Measurements from ENCODE around the gene MOB1B. TPM values are rescaled to one million over a fixed set of nuclear protein-coding genes. Genes with fewer than 3 reads are reported as not detected.
"Not testable (repeated sequence)": the region's sequence is repeated elsewhere in the genome, so short reads cannot be mapped to it uniquely, and the experiment has no call there.

Gene MOB1B
- total and polyA plus RNA-seq, 4 experiments from 2014 or later = 0.58 to 10.8 (median 5.9) TPM

DNA sequence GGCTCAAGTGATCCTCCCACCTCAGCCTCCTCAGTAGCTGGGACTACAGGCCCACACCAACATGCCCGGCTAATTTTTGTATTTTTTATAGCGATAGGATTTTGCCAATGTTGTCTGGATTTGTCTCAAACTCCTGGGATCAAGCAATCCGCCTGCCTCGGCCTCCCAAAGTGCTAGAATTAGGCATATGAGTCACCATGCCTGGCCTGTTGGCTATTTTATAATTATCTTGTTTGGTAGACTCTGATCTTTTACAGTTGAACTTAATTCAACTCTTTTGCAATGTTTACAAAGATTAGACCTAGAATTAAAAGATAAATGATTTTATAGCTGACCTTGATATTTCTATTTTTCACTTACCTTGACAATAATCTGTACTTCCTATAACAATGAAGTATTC lies 109.3 kb downstream of the MOB1B start:
- no peak for DNase-seq
- Histone ChIP-seq H3K27me3 (ENCODE audit: insufficient read depth, low read length) (no peaks in the 10 kb centered on the region), H3K4me3 (ENCODE audit: low read length in 2 of 2) (no peak overlapping the region), H3K9me3 (ENCODE audit: control insufficient read depth in 1 of 2, low read length in 2 of 2) (no peaks in the 10 kb centered on the region), H3K4me1 (ENCODE audit: insufficient read depth, low read length) (peaks cover 36% of the 10 kb centered on the region), H3K27ac (ENCODE audit: low read depth, low read length) (no peak overlapping the region), H3K36me3 (ENCODE audit: insufficient read depth, low read length) (no peaks in the 10 kb centered on the region)
- H3K27me3 Mint-ChIP-seq = no peaks in the 10 kb centered on the region
- POLR2A ChIA-PET (ENCODE audit: partially characterized antibody) = interaction anchor here (2.0 kb wide), 1 partner anchor 14 kb away, joined by 6 read pairs; no protein-coding TSS in a partner anchor
- peaks cover 0 to 3% (median 0%) of the 10 kb centered on the region in 8 donors for H3K9me3 Mint-ChIP-seq
- no peak overlapping the region for H3K4me3 Mint-ChIP-seq
- intact Hi-C loops (cut with micrococcal nuclease) = no loop called here
- CTCF ChIA-PET (ENCODE audit: partially characterized antibody) = interaction anchor here (0.6 to 5.9 kb wide), 5 partner anchors 8 to 25 kb away, joined by 3 to 127 read pairs (median 10); partner anchors contain the start of gene DCK
- peaks cover 18 to 26% of the 10 kb centered on the region in 2 donors for H3K36me3 Mint-ChIP-seq
- H3K4me1 Mint-ChIP-seq = peaks cover 16 to 35% (median 25%) of the 10 kb centered on the region in 4 donors
- peak overlapping the region in 2 of 7 donors; percentile 12 to 43 for H3K27ac Mint-ChIP-seq

GRCh38 chr4:71017391-71017790 lies 115.2 kb downstream of the MOB1B start:
- CTCF ChIA-PET (ENCODE audit: partially characterized antibody); H3K9me3 Mint-ChIP-seq; H3K4me3 Mint-ChIP-seq; POLR2A ChIA-PET (ENCODE audit: partially characterized antibody); H3K27me3 ChIP-seq (ENCODE audit: insufficient read depth, low read length); H3K36me3 ChIP-seq (ENCODE audit: insufficient read depth, low read length); H3K4me3 ChIP-seq (ENCODE audit: low read length in 2 of 2); H3K27ac ChIP-seq (ENCODE audit: low read depth, low read length); H3K27me3 Mint-ChIP-seq; intact Hi-C loops (cut with micrococcal nuclease); H3K27ac Mint-ChIP-seq; H3K4me1 ChIP-seq (ENCODE audit: insufficient read depth, low read length); H3K9me3 ChIP-seq (ENCODE audit: control insufficient read depth in 1 of 2, low read length in 2 of 2); DNase-seq: not testable (repeated sequence)
- H3K36me3 Mint-ChIP-seq = peaks cover 17 to 25% of the 10 kb centered on the region in 2 donors
- peaks cover 2 to 17% (median 7%) of the 10 kb centered on the region in 4 donors for H3K4me1 Mint-ChIP-seq

- Histone ChIP-seq H3K36me3 (ENCODE audit: insufficient read depth, low read length) (peaks cover 19% of the 10 kb centered on the region), H3K27ac (ENCODE audit: low read depth, low read length) (no peak overlapping the region), H3K4me3 (ENCODE audit: low read length in 2 of 2) (no peak overlapping the region), H3K27me3 (ENCODE audit: insufficient read depth, low read length) (no peaks in the 10 kb centered on the region), H3K4me1 (ENCODE audit: insufficient read depth, low read length) (no peaks in the 10 kb centered on the region), H3K9me3 (ENCODE audit: control insufficient read depth in 1 of 2, low read length in 2 of 2) (no peaks in the 10 kb centered on the region)
- H3K4me3 Mint-ChIP-seq = no peak overlapping the region
- ChIA-PET CTCF (ENCODE audit: partially characterized antibody) (interaction anchor here (0.6 to 2.3 kb wide), 2 partner anchors 10 to 13 kb away, joined by 3 to 10 read pairs; no protein-coding TSS in a partner anchor), POLR2A (ENCODE audit: partially characterized antibody) (no interaction called here)
- H3K36me3 Mint-ChIP-seq = peaks cover 28 to 45% of the 10 kb centered on the region in 2 donors
- intact Hi-C loops (cut with micrococcal nuclease) = loop anchor here (5.0 kb wide), 1 partner anchor 33 kb away; no protein-coding TSS in a partner anchor
- no peak for DNase-seq
- H3K27ac Mint-ChIP-seq = peak overlapping the region in 1 of 7 donors; percentile 48
- peaks cover 7 to 33% (median 12%) of the 10 kb centered on the region in 4 donors for H3K4me1 Mint-ChIP-seq
- H3K9me3 Mint-ChIP-seq = peaks cover 0 to 3% (median 0%) of the 10 kb centered on the region in 8 donors
- H3K27me3 Mint-ChIP-seq = no peaks in the 10 kb centered on the region
These were observed 118.4 kb downstream of the MOB1B start for GRCh38 chr4:71020611-71021010.

GRCh38 chr4:71025654-71026053 lies 123.5 kb downstream of the MOB1B start:
- H3K4me3 Mint-ChIP-seq = no peak overlapping the region
- Histone ChIP-seq H3K27ac (ENCODE audit: low read depth, low read length) (no peak overlapping the region), H3K4me1 (ENCODE audit: insufficient read depth, low read length) (no peaks in the 10 kb centered on the region), H3K36me3 (ENCODE audit: insufficient read depth, low read length) (peaks cover 40% of the 10 kb centered on the region), H3K4me3 (ENCODE audit: low read length in 2 of 2) (no peak overlapping the region), H3K27me3 (ENCODE audit: insufficient read depth, low read length) (no peaks in the 10 kb centered on the region), H3K9me3 (ENCODE audit: control insufficient read depth in 1 of 2, low read length in 2 of 2) (no peaks in the 10 kb centered on the region)
- no peak for DNase-seq
- ChIA-PET POLR2A (ENCODE audit: partially characterized antibody) (no interaction called here), CTCF (ENCODE audit: partially characterized antibody) (interaction anchor here (1.1 to 1.4 kb wide), 2 partner anchors 16 to 373 kb away, joined by 3 to 6 read pairs; no protein-coding TSS in a partner anchor)
- peaks cover 53 to 63% of the 10 kb centered on the region in 2 donors for H3K36me3 Mint-ChIP-seq
- no peaks in the 10 kb centered on the region for H3K9me3 Mint-ChIP-seq
- no peaks in the 10 kb centered on the region for H3K27me3 Mint-ChIP-seq
- peak overlapping the region in 1 of 7 donors; percentile 6 for H3K27ac Mint-ChIP-seq
- intact Hi-C loops (cut with micrococcal nuclease) = no loop called here
- H3K4me1 Mint-ChIP-seq = peaks cover 6 to 20% (median 10%) of the 10 kb centered on the region in 4 donors

DNA sequence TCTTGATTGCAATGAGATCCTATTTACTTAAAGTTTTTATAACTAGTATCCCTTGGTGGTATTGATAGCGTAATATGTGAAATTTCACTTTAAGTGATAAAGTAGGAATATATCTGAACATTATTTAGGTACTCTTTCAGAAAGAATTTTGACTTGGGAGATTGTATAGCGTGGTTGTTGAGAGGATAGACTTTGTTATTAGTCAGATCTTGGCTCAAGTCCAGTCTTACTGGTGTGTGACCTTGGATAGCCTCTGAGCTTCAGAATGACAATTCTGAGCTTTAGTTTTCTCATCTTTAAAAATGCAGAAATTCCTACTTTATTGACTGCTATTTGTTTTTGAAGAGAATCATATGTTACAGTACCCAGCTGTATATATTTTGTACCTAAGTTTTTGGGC lies 123.9 kb downstream of the MOB1B start:
- H3K4me3 Mint-ChIP-seq = no peak overlapping the region
- intact Hi-C loops (cut with micrococcal nuclease) = no loop called here
- no peaks in the 10 kb centered on the region for H3K27me3 ChIP-seq (ENCODE audit: insufficient read depth, low read length)
- DNase-seq = no peak
- H3K9me3 Mint-ChIP-seq = no peaks in the 10 kb centered on the region
- H3K4me1 Mint-ChIP-seq = peaks cover 5 to 19% (median 10%) of the 10 kb centered on the region in 4 donors
- no peaks in the 10 kb centered on the region for H3K9me3 ChIP-seq (ENCODE audit: control insufficient read depth in 1 of 2, low read length in 2 of 2)
- POLR2A ChIA-PET (ENCODE audit: partially characterized antibody) = no interaction called here
- H3K4me3 ChIP-seq (ENCODE audit: low read length in 2 of 2) = no peak overlapping the region
- H3K36me3 ChIP-seq (ENCODE audit: insufficient read depth, low read length) = peaks cover 40% of the 10 kb centered on the region
- peak overlapping the region in 3 of 7 donors; percentile 15 to 53 (median 39) for H3K27ac Mint-ChIP-seq
- no peaks in the 10 kb centered on the region for H3K27me3 Mint-ChIP-seq
- no peaks in the 10 kb centered on the region for H3K4me1 ChIP-seq (ENCODE audit: insufficient read depth, low read length)
- CTCF ChIA-PET (ENCODE audit: partially characterized antibody) = interaction anchor here (1.1 to 1.4 kb wide), 3 partner anchors 16 to 374 kb away, joined by 3 to 6 read pairs (median 5); no protein-coding TSS in a partner anchor
- peaks cover 57 to 64% of the 10 kb centered on the region in 2 donors for H3K36me3 Mint-ChIP-seq
- no peak overlapping the region for H3K27ac ChIP-seq (ENCODE audit: low read depth, low read length)

- Histone ChIP-seq H3K4me1 (ENCODE audit: insufficient read depth, low read length) (no peaks in the 10 kb centered on the region), H3K27me3 (ENCODE audit: insufficient read depth, low read length) (no peaks in the 10 kb centered on the region), H3K4me3 (ENCODE audit: low read length in 2 of 2) (no peak overlapping the region), H3K36me3 (ENCODE audit: insufficient read depth, low read length) (peaks cover 42% of the 10 kb centered on the region), H3K9me3 (ENCODE audit: control insufficient read depth in 1 of 2, low read length in 2 of 2) (no peaks in the 10 kb centered on the region), H3K27ac (ENCODE audit: low read depth, low read length) (no peak overlapping the region)
- Mint-ChIP-seq H3K36me3 (peaks cover 59% of the 10 kb centered on the region in 2 donors), H3K4me3 (no peak overlapping the region), H3K4me1 (peaks cover 0 to 14% (median 6%) of the 10 kb centered on the region in 4 donors), H3K27ac (no peak overlapping the region), H3K9me3 (no peaks in the 10 kb centered on the region), H3K27me3 (no peaks in the 10 kb centered on the region)
- CTCF ChIA-PET (ENCODE audit: partially characterized antibody) = interaction anchor here (1.4 kb wide), 2 partner anchors 18 to 158 kb away, joined by 4 to 5 read pairs; no protein-coding TSS in a partner anchor
- POLR2A ChIA-PET (ENCODE audit: partially characterized antibody) = no interaction called here
- intact Hi-C loops (cut with micrococcal nuclease) = no loop called here
- no peak for DNase-seq
These were observed 125.4 kb downstream of the MOB1B start for GRCh38 chr4:71027611-71028010.

DNA sequence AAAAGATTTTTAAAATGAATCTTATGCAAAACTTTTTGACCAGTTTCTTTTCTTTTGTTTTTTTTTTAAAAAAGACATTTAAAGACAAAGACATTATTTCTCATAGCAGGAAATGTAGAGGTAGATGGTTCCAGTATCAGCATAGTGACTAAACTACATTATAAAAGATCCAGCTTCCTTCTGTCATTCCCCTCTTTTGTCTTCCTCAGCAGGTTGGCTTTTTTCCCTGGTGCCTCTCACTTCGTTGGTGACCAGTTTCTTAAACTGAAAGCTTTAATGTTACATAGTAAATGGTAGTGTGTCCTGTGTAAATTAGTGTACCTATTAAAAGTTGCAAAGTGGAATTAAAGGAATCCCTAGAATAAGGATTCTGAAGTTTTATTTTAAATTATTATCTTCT lies 127.3 kb downstream of the MOB1B start:
- H3K27ac Mint-ChIP-seq = peak overlapping the region in 1 of 7 donors; percentile 47
- H3K9me3 Mint-ChIP-seq = no peaks in the 10 kb centered on the region
- POLR2A ChIA-PET (ENCODE audit: partially characterized antibody) = no interaction called here
- no peak overlapping the region for H3K4me3 Mint-ChIP-seq
- DNase-seq = no peak
- peaks cover 29% of the 10 kb centered on the region for H3K36me3 ChIP-seq (ENCODE audit: insufficient read depth, low read length)
- peaks cover 42 to 54% of the 10 kb centered on the region in 2 donors for H3K36me3 Mint-ChIP-seq
- no peaks in the 10 kb centered on the region for H3K27me3 ChIP-seq (ENCODE audit: insufficient read depth, low read length)
- H3K4me3 ChIP-seq (ENCODE audit: low read length in 2 of 2) = no peak overlapping the region
- CTCF ChIA-PET (ENCODE audit: partially characterized antibody) = no interaction called here
- no peaks in the 10 kb centered on the region for H3K9me3 ChIP-seq (ENCODE audit: control insufficient read depth in 1 of 2, low read length in 2 of 2)
- no peaks in the 10 kb centered on the region for H3K4me1 Mint-ChIP-seq
- intact Hi-C loops (cut with micrococcal nuclease) = no loop called here
- H3K27ac ChIP-seq (ENCODE audit: low read depth, low read length) = no peak overlapping the region
- no peaks in the 10 kb centered on the region for H3K4me1 ChIP-seq (ENCODE audit: insufficient read depth, low read length)
- no peaks in the 10 kb centered on the region for H3K27me3 Mint-ChIP-seq

Data from CD4-positive, alpha-beta memory T cell (primary cell).